Femur (tissue), 1 donor: ENCODE measurements around the gene EVL.
A peak's percentile ranks its signal among the peaks of the same experiment; 100 is the strongest.

ENCODE experiments used
- DNase-seq: peaks from one replicate; pipeline ENCODE4 v3.0.0-alpha.2; 2017

The EVL gene

DNA sequence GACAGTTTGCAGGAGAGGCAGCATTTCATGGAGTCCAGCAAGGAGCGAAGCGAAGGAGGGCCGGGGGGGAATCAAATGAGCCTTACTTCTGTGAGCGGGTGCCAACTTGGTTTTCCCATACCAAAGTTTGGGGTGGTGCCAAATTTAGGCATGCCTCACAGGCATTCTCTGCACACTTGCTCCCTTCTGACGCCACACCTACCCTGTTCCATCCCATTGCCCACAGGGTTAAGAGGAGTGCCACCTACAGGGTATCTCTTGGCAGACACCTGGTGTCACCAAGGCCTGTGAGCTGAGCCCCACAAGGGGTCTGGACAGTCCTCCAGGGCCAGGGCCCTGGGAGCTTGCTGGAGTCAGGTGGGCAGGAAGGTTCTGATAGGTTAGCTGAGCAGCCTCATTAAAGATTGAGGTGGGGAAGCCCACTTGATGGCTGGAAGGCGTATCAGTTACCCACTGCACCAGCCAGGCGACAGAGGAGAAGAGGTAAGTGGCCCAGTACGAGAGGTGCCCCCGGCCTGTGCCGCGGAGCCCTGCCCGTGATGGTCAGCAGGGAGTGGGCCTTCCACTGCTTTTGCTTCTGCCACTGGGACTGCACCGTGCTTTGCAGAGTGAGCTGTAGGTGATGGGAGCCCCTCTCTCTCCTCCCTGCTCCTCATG lies 49.0 kb downstream of the EVL start:
- DNase-seq: no peak

DNA sequence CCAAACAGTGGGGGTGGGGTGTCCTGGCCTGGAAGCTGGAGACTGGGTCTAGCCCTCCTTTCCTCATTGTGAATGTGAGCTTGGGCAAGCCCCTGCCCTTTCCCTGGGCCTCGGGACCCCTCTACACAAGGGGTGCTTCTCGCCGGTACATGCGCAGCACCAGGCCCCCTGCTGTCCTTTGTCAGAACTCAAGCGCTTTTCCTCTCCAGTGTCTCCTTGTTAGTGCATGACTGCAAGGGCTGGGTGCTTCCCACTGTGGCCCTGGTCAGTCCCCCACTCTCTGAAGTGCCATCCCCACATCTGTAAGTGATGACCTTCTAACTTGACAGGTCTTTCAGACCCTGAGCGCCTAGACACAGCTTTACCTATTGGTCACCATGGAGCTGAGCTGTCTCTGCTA lies 50.0 kb downstream of the EVL start:
- DNase-seq: no peak

GRCh38 chr14:100115726-100116125 lies 50.5 kb downstream of the EVL start:
- no peak for DNase-seq

- DNase-seq: no peak
These were observed 50.9 kb downstream of the EVL start for GRCh38 chr14:100116134-100116533.

- DNase-seq: no peak
These were observed 51.8 kb downstream of the EVL start for GRCh38 chr14:100117026-100117425.

- no peak for DNase-seq
These were observed 52.6 kb downstream of the EVL start for GRCh38 chr14:100117633-100118395.

DNA sequence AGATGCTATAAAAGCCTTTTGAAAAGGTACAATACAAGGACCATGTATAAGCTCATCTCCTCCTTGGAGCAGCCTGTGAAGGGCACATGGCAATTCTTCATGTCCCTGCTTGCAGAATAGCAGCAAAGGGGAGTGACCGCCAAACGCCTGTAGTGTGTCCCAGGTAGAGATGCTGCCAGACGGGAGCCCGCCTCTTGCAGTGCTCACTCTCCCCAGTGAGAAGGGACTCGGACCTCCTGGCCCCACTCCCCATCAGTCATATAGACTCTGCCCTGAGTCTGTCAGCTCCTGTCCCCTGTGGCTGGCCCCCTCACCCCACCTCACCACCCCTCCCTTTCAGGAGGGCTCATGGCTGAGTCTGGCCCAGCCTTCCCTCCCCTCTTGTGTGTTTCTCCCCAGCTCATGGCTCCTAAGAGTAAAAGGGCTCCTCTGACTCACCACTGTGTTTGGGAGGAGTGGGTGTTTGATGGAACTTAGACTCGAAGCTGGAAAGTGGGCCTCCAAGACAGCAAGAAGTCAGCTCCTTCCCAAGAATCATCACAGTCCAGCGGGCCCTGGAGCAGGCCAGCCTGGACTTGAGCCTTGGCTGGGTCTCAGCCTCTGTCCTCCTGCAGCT lies 53.3 kb downstream of the EVL start:
- no peak for DNase-seq

- DNase-seq: no peak
These were observed 54.0 kb downstream of the EVL start for GRCh38 chr14:100119251-100119650.

DNA sequence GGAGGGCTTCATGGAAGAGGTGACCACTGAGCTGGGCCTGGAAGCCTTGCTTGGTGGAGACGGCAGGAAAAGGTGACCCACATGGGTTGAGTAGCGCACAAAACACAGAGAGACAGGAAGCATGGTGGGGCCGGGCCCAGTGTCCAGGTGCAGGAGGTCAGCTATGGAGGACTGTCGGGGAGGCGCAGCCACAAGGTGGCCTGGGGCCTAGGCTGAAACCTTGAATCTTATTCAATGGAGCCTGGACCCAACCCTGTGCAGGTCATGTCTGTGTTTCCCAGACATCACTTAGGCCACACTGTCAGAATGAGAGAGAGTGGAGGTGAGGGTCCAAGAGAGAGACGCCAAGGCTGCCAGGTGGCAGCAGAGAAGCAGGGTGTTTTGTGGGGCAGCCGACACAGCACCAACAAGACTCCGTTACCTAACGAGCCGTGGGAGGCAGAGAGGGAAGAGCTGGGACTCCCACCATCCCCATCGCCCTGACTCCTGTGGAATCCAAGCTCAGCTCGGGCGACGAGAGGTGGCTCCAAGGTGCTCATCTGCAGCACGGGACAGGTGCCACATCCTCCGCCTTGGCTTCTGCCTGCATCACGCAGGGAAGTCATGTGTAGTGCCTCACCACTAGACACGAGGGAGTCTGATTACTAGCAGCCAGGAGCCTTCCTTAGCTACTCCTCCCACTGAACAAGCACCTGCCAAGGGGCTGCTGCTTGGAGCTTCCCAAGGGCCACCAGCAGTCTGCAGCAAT lies 55.5 kb downstream of the EVL start:
- DNase-seq: no peak

- no peak for DNase-seq
These were observed 56.6 kb downstream of the EVL start for GRCh38 chr14:100121643-100122480.

- DNase-seq: peak; percentile 48
These were observed 57.4 kb downstream of the EVL start for GRCh38 chr14:100122481-100123223.

DNA sequence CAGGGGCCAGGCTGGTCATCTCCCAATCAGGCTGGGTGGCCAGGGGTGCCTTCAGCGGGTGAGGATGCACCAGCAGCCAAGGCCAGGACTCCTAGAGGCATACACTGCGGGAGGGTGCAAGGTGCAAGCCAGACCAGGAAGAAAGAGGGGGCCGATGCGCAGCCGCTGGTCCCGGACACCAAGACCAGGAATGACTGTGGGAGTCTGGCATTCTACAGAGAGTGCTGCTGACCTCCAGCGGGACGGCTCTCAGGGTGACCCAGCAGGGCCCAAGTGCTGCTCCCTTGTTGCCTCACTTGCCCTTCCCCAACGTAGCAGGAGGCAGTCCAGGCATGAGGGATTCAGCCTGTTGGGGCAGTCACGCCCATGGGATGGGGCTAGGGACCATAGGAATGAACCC lies 58.4 kb downstream of the EVL start:
- no peak for DNase-seq

- no peak for DNase-seq
These were observed 59.4 kb downstream of the EVL start for GRCh38 chr14:100124551-100125088.

DNA sequence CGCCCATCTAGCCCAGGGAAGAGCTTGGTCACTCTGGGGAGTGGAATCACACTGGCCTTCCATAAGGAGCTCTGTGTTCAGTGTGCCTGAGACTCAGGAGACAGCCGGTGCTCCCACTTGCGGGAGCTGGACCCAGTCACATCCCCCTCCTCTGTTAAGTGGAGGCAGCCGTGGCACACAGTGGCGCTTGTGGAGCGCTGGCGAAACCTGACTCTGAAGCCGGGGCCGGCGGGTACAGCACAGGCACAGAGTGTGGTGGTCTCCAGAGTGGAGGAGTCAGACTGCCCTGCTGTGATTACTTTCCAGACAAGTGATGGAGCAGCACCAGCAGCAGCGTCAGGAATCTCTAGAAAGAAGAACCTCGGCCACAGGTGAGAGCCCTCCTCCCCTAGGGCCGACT lies 61.2 kb downstream of the EVL start:
- DNase-seq: no peak

- no peak for DNase-seq
These were observed 62.7 kb downstream of the EVL start for GRCh38 chr14:100127853-100128455.

DNA sequence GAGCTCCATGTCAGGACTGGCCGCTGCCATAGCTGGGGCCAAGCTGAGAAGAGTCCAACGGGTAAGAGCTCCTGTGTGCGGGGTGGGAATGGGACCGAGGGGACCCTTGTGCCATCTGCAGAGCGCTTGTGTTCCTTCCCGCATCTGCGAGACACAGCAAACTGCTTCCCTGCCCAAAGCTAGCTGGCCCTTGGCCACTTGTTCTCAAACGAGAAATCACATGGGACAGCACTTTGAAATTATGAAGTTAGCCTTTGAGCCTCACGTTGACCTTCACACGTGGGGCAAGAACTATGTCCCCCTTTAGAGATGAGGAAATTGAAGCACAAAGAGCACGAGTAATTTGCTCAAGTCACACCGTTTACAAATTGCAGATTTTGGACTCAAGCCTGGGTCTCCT lies 63.5 kb downstream of the EVL start:
- no peak for DNase-seq

GRCh38 chr14:100129161-100129589 lies 64.0 kb downstream of the EVL start:
- DNase-seq: no peak

DNA sequence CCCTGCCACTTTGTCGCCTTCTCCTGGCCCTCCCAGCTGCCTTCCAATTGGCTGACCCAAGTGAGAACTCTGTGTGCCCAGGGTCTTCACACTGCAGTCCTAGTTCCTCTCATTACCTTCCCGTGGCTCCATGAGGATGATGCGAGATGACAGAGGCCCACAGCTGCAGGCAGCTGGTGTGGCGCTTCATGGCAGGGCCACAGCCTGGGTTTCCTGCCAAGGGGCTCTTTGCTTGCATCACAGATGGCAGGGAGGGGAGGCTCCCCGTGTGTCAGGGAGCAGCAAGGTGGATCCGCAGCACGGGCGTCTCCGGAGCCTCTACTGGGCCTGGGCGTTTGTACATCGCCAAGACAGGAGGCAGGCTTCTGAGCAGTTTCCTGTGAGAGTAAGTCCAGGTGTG lies 65.3 kb downstream of the EVL start:
- peak; percentile 50 for DNase-seq

DNA sequence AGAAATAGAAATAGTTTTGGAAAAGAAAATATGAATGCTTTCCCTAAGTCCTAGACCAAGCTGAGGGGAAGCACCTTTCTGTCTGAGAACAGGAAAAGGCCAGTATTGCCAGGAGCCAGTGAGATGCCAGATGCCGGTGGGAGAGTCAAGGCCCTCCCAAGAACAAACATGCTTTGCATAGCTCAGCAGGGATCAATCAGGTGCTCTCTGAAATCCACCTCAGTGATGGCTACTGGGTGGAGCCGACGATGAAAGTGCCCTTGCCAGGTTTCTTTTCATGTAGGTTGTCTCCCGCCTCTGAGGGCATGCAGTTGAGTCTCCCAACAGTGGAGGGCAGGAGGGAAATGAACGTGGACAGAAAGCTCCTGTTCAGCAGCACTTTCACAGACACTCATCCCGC lies 66.0 kb downstream of the EVL start:
- no peak for DNase-seq

GRCh38 chr14:100132161-100132902 lies 67.1 kb downstream of the EVL start:
- DNase-seq: no peak
